CD14-positive monocyte (primary cell): Measurements from ENCODE around the gene HDGFL1. TPM values are rescaled to one million over a fixed set of nuclear protein-coding genes. Genes with fewer than 3 reads are reported as not detected.

Experiments used
- DNase-seq, 3 donors: peaks; one replicate each; pipeline ENCODE4 v3.0.0-alpha.2; 2011 to 2022
- H2AFZ ChIP-seq: 2 replicates; pipeline ENCODE4 v1.6.0; 2012; ENCODE audit warnings: mild to moderate bottlenecking, low read depth, low read length, inconsistent platforms; ENCODE audit not compliant: insufficient read depth, poor library complexity, severe bottlenecking
- H3K27ac ChIP-seq, 2 donors: 1 replicate in 1 of 2; 2 replicates in 1 of 2; pipeline ENCODE4 v1.5.1; 2012 to 2013; ENCODE audit warnings: low read length in 2 of 2, control low read depth in 1 of 2, inconsistent platforms in 1 of 2, low read depth in 1 of 2, mild to moderate bottlenecking in 1 of 2
- H3K27me3 ChIP-seq, 2 donors: one replicate each; pipeline versions ENCODE4 v1.6.0 to v1.6.1; 2011 to 2013; ENCODE audit warnings: low read length in 2 of 2; ENCODE audit not compliant: control insufficient read depth in 2 of 2, insufficient read depth in 2 of 2
- H3K36me3 ChIP-seq, 2 donors: replicated peaks in 1 of 2; 1 replicate in 1 of 2; 2 replicates in 1 of 2; pipeline versions ENCODE4 v1.5.1 to v1.6.1; 2012 to 2013; ENCODE audit warnings: low read length in 2 of 2, control low read depth in 1 of 2, inconsistent platforms in 1 of 2, mild to moderate bottlenecking in 1 of 2; ENCODE audit not compliant: insufficient read depth in 2 of 2, control insufficient read depth in 1 of 2
- H3K4me1 ChIP-seq, 2 donors: 1 replicate in 1 of 2; 2 replicates in 1 of 2; pipeline versions ENCODE4 v1.5.1 to v1.6.1; 2012 to 2013; ENCODE audit warnings: low read length in 2 of 2, control low read depth in 1 of 2, inconsistent platforms in 1 of 2, mild to moderate bottlenecking in 1 of 2, moderate library complexity in 1 of 2; ENCODE audit not compliant: insufficient read depth in 2 of 2, control insufficient read depth in 1 of 2
- H3K4me2 ChIP-seq: replicated peaks from 2 replicates; pipeline ENCODE3; 2012; ENCODE audit warnings: low read length, moderate library complexity, mild to moderate bottlenecking; ENCODE audit not compliant: poor library complexity, severe bottlenecking; ENCODE audit errors: extremely low read depth
- H3K4me3 ChIP-seq, 3 experiments: fragments of 200-600 bp in 1 of 3; sonication (generic) in 1 of 3; replicated peaks in 1 of 3; 1 replicate in 2 of 3; 2 replicates in 1 of 3; pipeline ENCODE4 v1.5.1; 2011 to 2013; ENCODE audit warnings: low read length in 3 of 3, mild to moderate bottlenecking in 3 of 3, control low read depth in 2 of 3, low read depth in 2 of 3, inconsistent platforms in 1 of 3, moderate library complexity in 1 of 3
- H3K79me2 ChIP-seq: 2 replicates; pipeline ENCODE4 v1.6.0; 2012; ENCODE audit warnings: mild to moderate bottlenecking, control low read depth, inconsistent platforms, low read length, moderate library complexity; ENCODE audit not compliant: insufficient read depth
- H3K9ac ChIP-seq: 2 replicates; pipeline ENCODE4 v1.6.0; 2017; ENCODE audit warnings: low read length, mild to moderate bottlenecking; ENCODE audit not compliant: insufficient read depth, poor library complexity, severe bottlenecking
- H3K9me3 ChIP-seq, 2 donors: replicated peaks in 1 of 2; 1 replicate in 1 of 2; 2 replicates in 1 of 2; pipeline versions ENCODE4 v1.5.1 to v1.6.1; 2012 to 2013; ENCODE audit warnings: low read length in 2 of 2, control low read depth in 1 of 2; ENCODE audit not compliant: control insufficient read depth in 1 of 2, insufficient read depth in 1 of 2
- H4K20me1 ChIP-seq: 2 replicates; pipeline ENCODE4 v1.6.0; 2012; ENCODE audit warnings: mild to moderate bottlenecking, low read length, control low read depth, moderate library complexity; ENCODE audit not compliant: insufficient read depth
- H3K27ac Mint-ChIP-seq, 7 donors: one replicate each; pipeline ENCODE4 v1.8.0; 2020; ENCODE audit warnings: mild to moderate bottlenecking in 7 of 7, mixed read lengths in 7 of 7, moderate library complexity in 6 of 7, inconsistent platforms in 2 of 7
- H3K27me3 Mint-ChIP-seq, 3 donors: one replicate each; pipeline ENCODE4 v1.8.0; 2021 to 2022; ENCODE audit warnings: low read depth in 3 of 3, mild to moderate bottlenecking in 3 of 3, mixed read lengths in 3 of 3, moderate library complexity in 3 of 3, inconsistent platforms in 1 of 3
- H3K36me3 Mint-ChIP-seq, 2 donors: one replicate each; pipeline ENCODE4 v1.8.0; 2020; ENCODE audit warnings: mixed read lengths in 2 of 2, inconsistent platforms in 1 of 2, mild to moderate bottlenecking in 1 of 2
- H3K4me1 Mint-ChIP-seq: one replicate; pipeline ENCODE4 v1.8.0; 2020; ENCODE audit warnings: mild to moderate bottlenecking, mixed read lengths
- H3K4me3 Mint-ChIP-seq, 2 donors: one replicate each; pipeline ENCODE4 v1.8.0; 2020; ENCODE audit warnings: mild to moderate bottlenecking in 2 of 2, mixed read lengths in 2 of 2, moderate library complexity in 1 of 2
- H3K9me3 Mint-ChIP-seq, 7 donors: one replicate each; pipeline ENCODE4 v1.8.0; 2020 to 2022; ENCODE audit warnings: mixed read lengths in 7 of 7, mild to moderate bottlenecking in 6 of 7, moderate library complexity in 6 of 7, inconsistent platforms in 2 of 7
- CTCF ChIP-seq: fragments of 200-600 bp; IDR thresholded peaks from one replicate; pipeline ENCODE4 v1.8.0; 2022; ENCODE audit warnings: antibody characterized with exemption, mild to moderate bottlenecking
- WGBS: methylation state at CpG from one replicate; pipeline ENCODE4 v1.1.5; 2013; ENCODE audit warnings: missing lambda C conversion rate; ENCODE audit not compliant: insufficient coverage; 5-methylcytosine and 5-hydroxymethylcytosine counted together
- intact Hi-C, 2 donors: fragments of 100-400 bp; cut with micrococcal nuclease; formaldehyde crosslinking; loops; one replicate each; pipeline versions ENCODE4 v1.15.0 to v1.15.1; 2023
- polyA plus RNA-seq, 3 donors: library from polyadenylated mRNA; depleted of rRNA in 1 of 3; unstranded in 2 of 3; stranded (reverse) in 1 of 3; fragments of 300-500 nt in 2 of 3; fragments of >200 nt in 1 of 3; fragmentation: Illumina TruSeq in 2 of 3; gene quantifications; 1 replicate in 2 of 3; 2 replicates in 1 of 3; pipeline ENCODE4 v1.2.3, GENCODE V29; 2012 to 2021

Gene HDGFL1
- polyA plus RNA-seq, 3 donors = not detected

- no peaks in the 10 kb centered on the region for H3K79me2 ChIP-seq
- no peaks in the 10 kb centered on the region for H3K36me3 Mint-ChIP-seq
- H3K27ac Mint-ChIP-seq = no peak overlapping the region
- no peaks in the 10 kb centered on the region for H3K27me3 ChIP-seq
- no peak overlapping the region for H3K4me3 Mint-ChIP-seq
- no peaks in the 10 kb centered on the region for H4K20me1 ChIP-seq
- no peak overlapping the region for H3K27ac ChIP-seq
- no peak for TF ChIP-seq CTCF
- peaks cover 0 to 3% (median 0%) of the 10 kb centered on the region in 7 donors for H3K9me3 Mint-ChIP-seq
- no peaks in the 10 kb centered on the region for H3K4me1 Mint-ChIP-seq
- no peak overlapping the region for H2AFZ ChIP-seq
- no CpG with 5 or more reads among the region's 4 CpGs for WGBS
- no peak for DNase-seq
- no peak overlapping the region for H3K9ac ChIP-seq
- no peaks in the 10 kb centered on the region for H3K4me1 ChIP-seq
- no peaks in the 10 kb centered on the region for H3K9me3 ChIP-seq
- no peaks in the 10 kb centered on the region for H3K36me3 ChIP-seq
- intact Hi-C loops = no loop called here
- no peak overlapping the region for H3K4me3 ChIP-seq
- no peak overlapping the region for H3K4me2 ChIP-seq
- no peaks in the 10 kb centered on the region for H3K27me3 Mint-ChIP-seq
These were observed 13.2 kb downstream of the HDGFL1 start for GRCh38 chr6:22582417-22583205.

- peaks cover 0 to 3% (median 0%) of the 10 kb centered on the region in 7 donors for H3K9me3 Mint-ChIP-seq
- H3K4me3 ChIP-seq = no peak overlapping the region
- no peaks in the 10 kb centered on the region for H3K36me3 ChIP-seq
- H3K4me2 ChIP-seq = no peak overlapping the region
- no peaks in the 10 kb centered on the region for H4K20me1 ChIP-seq
- H3K27ac Mint-ChIP-seq = no peak overlapping the region
- no peaks in the 10 kb centered on the region for H3K27me3 Mint-ChIP-seq
- H3K79me2 ChIP-seq = no peaks in the 10 kb centered on the region
- no peak overlapping the region for H3K9ac ChIP-seq
- H3K4me1 Mint-ChIP-seq = no peaks in the 10 kb centered on the region
- H2AFZ ChIP-seq = no peak overlapping the region
- no peaks in the 10 kb centered on the region for H3K27me3 ChIP-seq
- intact Hi-C loops = no loop called here
- H3K9me3 ChIP-seq = no peaks in the 10 kb centered on the region
- H3K4me1 ChIP-seq = no peaks in the 10 kb centered on the region
- DNase-seq = no peak
- TF ChIP-seq CTCF = no peak
- WGBS = 100% methylated on average over 1 of the region's 5 CpGs
- no peaks in the 10 kb centered on the region for H3K36me3 Mint-ChIP-seq
- no peak overlapping the region for H3K4me3 Mint-ChIP-seq
- no peak overlapping the region for H3K27ac ChIP-seq
These were observed 13.9 kb downstream of the HDGFL1 start for GRCh38 chr6:22583230-22583629.
